GM18868 (cell line): ENCODE measurements around the gene KCNIP1.

Source experiments
- ATAC-seq: cut with Tn5 transposase; IDR thresholded peaks from one replicate; pipeline ENCODE4 v1.9.1; 2021; ENCODE audit warnings: mild to moderate bottlenecking, moderate library complexity; ENCODE audit not compliant: unreplicated experiment

KCNIP1 gene

DNA sequence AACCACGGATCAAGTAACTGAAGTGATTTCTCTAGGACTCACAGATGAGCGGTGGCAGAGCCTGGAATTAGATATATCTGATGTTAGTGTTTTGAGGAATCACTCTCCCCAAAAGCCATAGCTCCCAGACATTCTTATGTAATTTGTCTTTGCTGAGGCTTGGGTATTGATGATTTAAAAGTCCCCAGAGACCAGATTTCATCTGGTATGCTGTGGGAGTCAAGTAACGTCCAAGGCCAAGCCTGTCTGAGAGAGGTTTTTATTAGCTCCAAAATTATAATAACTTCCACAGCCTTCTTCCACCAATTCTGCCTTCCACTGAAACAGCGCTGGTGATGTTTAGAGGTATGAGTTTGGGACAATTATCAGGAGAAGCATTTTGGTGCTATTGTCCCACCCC, 21.3 kb upstream of the KCNIP1 start:
- no peak for ATAC-seq

- no peak for ATAC-seq
Observed at GRCh38 chr5:170483701-170484458, 19.9 kb upstream of the KCNIP1 start.

GRCh38 chr5:170484459-170484831, 19.4 kb upstream of the KCNIP1 start:
- ATAC-seq: no peak

DNA sequence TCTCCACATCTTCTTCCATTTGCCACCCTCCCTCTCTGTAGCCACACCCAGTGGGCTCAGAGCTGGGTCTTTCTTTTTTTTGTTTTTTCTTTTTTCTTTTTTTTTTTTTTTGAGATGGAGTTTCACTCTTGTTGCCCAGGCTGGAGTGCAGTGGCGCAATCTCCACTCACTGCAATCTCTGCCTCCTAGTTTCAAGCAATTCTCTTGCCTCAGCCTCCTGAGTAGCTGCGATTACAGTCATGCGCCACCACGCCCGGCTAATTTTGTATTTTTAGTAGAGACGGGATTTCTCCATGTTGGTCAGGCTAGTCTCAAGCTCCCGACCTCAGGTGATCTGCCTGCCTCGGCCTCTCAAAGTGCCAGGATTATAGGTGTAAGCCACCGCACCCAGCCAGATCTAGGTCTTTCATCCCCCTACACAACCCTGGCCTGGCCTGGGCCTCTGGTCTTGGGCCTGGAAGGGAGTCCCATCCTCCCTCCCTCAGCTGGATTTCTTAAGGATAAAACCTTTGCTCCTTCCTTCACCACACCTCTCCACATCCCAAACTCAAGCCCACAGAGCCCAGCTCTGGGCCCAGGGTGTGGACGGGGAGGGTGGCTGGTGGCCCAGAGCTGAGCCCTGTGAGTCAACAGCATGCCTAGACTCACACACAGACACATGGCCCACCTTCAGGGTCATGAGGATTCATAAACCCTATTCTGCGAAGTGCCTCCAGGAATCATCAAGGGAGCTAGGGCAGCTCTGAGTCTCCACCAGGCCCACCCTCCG, 18.8 kb upstream of the KCNIP1 start:
- no peak for ATAC-seq

DNA sequence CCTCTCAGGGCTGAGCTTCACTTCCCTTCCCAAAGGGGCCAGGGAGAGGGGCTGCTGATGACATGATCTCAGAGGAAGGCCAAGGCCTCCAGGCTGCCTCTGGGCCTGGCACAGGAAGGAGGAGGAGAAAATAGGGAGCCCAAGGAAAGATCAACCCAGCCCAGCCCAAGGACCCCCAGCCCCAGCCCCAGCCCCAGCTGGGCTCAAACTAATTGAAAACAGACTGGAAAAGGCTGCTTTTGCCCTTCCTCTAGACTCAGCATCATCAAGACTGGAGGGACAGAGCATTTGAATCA, 18.3 kb upstream of the KCNIP1 start:
- ATAC-seq: no peak

GRCh38 chr5:170486371-170486770, 17.4 kb upstream of the KCNIP1 start:
- no peak for ATAC-seq

DNA sequence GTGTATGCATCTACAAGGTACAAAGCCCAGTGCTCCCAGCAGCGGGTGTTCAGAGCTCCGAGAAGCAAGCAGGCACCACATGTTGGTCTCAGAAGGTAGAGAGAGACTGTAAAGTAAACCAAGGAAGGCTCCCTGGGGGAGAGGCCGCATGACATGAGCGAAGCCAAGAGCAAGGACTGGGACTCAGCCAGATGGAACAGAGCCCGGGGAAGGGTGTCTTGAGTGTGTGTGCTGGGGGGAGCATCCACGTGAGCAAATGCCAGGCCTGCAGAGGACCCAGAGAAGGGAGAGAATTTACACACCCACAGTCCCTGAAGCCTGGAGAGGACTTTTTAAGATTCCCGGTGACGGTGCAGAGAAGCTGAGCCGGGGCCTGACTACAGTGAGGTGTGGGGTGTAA, 15.2 kb upstream of the KCNIP1 start:
- ATAC-seq: no peak

GRCh38 chr5:170489199-170489598, 14.6 kb upstream of the KCNIP1 start:
- no peak for ATAC-seq

- no peak for ATAC-seq
Observed at GRCh38 chr5:170490381-170490780, 13.4 kb upstream of the KCNIP1 start.

DNA sequence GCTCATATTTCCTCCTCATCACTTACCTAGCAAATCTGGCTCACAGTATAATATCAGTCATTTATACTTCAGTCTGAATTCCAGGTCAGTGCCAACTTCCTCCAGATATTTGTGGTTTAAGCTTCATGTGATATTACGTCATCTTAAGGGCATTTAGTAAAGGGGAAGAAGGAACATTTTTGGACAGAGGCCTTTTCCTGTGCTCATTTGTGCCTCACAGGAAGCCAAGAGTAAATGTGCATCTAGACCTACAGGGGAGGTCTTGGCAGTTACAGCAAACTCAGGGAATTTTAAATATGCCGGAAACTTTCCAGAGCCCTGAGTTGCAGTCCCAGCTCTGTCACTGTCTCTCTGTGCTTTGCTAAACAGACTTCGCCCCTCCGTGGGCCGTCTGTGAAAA, 12.3 kb upstream of the KCNIP1 start:
- ATAC-seq: no peak

- ATAC-seq: no peak
Observed at GRCh38 chr5:170493028-170493820, 10.6 kb upstream of the KCNIP1 start.

DNA sequence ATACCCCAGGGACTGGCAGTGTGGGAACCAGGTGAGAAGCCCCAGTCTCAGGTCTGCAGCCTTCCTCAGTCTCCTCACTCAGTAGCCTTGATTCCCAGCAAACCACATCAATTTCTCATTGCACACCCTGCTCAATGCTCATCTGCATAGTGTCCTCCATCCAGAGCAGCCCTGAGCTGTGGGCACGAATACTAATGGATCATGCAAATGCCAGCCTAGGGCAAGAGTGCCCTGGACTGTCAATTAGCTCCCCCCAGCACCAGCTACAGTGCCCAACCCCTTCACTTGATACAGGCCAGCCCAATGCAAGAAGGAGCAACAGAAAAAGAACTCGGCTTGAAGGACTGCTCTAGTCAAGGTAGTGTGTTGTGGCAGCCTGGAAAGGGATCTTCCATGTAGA, 9.8 kb upstream of the KCNIP1 start:
- ATAC-seq: no peak

- no peak for ATAC-seq
Observed at GRCh38 chr5:170495825-170496661, 7.8 kb upstream of the KCNIP1 start.

GRCh38 chr5:170496662-170497028, 7.2 kb upstream of the KCNIP1 start:
- no peak for ATAC-seq

DNA sequence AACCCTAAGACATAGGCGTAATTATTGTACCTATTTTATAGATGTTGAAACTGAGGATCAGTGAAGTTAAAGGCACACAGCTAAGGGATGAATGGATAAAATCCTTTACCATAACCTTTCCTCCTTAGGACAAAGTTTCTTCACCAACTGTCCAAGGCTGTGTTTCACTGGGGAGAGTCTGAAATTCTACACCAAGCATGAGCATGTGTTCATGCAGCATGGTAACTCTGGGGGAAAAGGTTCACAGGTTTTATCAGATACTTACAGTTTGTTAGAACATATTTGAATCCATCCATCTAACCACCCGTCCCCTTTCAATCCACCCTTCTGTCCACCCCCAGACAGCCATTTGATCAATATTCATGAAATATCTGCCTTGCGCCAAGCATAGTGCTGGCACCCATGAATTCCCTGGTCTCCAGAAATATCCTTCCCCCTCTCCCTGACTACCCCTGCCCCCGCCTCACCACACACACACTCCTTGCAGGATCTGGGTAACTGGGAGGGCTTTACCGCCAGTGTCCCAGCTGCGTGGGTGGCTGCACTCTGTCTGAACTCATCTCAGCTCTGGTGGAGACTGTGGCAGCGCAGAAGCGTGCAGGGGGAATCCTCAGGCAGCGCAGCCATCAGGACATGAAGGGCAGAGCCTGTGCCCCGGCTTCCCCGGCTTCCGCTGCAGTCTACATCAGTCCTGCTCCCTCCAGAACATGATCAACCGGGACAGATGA, 6.3 kb upstream of the KCNIP1 start:
- ATAC-seq: no peak

DNA sequence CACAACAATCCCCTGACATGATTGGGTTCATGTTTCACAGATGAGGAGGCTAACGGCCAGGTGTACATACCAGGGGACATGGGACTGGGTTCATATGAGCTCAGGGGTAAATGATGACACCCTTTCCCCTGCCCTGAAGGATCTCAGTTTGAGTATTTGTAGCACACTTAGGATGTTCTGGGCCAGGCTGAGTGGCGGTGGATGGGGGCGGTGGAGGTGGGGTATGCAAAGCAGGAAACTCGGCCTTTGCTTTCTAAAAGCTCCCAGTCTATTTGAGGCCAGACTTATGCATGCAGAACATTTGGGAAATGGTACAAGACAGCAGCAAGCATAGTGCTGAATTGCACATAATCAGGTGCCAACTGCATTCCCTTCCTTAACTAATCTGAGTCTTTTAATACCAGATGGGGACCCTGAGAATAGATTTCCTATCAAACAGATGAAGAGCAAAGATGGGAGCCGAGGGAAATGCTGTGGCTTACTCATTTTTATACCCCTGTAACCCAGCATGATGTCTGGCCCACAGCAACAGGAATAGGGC, 4.9 kb upstream of the KCNIP1 start:
- no peak for ATAC-seq

- ATAC-seq: no peak
Observed at GRCh38 chr5:170499621-170500020, 4.2 kb upstream of the KCNIP1 start.

DNA sequence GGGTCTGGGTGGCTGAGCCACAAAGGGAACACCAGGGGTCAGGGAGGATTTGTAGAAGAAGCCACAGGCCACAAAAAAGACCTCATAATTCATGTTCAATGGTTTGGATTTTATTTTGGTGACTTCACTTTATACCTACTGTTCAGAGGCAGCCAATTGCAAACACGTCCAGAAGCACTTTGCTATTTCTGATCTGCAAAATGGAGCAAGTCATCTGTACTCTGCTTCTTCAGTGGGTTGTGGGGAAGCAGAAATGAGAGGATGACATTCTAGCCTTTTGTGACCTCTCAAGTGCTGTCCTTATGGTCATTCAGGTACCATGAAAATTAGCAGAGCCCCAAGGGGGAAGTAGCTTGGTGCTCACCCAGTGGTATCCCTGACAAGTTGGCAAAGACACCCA, 2.5 kb upstream of the KCNIP1 start:
- no peak for ATAC-seq

GRCh38 chr5:170501931-170502330, 1.9 kb upstream of the KCNIP1 start:
- no peak for ATAC-seq

GRCh38 chr5:170504616-170505266, 921 bp downstream of the KCNIP1 start:
- no peak for ATAC-seq
